Eye (tissue), 1 donor: Measurements from ENCODE around the gene LACTBL1.
"Not testable (repeated sequence)": the region's sequence is repeated elsewhere in the genome, so short reads cannot be mapped to it uniquely, and the experiment has no call there.

Experiments used
- DNase-seq: peaks from one replicate; pipeline ENCODE4 v3.0.0-alpha.2; 2015

LACTBL1 gene

GRCh38 chr1:22976461-22977243 lies 4.0 kb upstream of the LACTBL1 start:
- peak; percentile 88 for DNase-seq

DNA sequence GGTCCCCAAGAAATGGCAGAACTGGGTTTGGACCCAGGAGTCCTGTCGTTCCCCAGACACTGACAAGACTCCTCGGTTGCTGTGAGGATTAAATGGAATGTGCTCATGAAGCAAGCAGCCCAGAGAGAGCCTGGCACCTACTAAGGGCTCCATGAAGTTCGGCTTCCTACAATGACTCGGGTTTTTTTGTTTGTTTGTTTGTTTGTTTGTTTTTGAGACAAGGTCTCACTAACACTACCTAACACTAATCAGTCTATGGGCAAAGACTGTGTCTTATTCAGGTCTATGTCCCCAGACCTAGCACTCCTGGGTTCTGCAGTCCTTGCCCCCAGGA lies 3.4 kb upstream of the LACTBL1 start:
- DNase-seq = no peak

- no peak for DNase-seq
Observed at GRCh38 chr1:22975694-22976093, 3.0 kb upstream of the LACTBL1 start.

GRCh38 chr1:22971611-22972405 lies 858 bp downstream of the LACTBL1 start:
- DNase-seq = no peak

- no peak for DNase-seq
Observed at GRCh38 chr1:22971161-22971560, 1.5 kb downstream of the LACTBL1 start.

GRCh38 chr1:22970096-22970495 lies 2.6 kb downstream of the LACTBL1 start:
- no peak for DNase-seq

- peak; percentile 57 for DNase-seq
Observed at GRCh38 chr1:22969304-22969709, 3.4 kb downstream of the LACTBL1 start.

DNA sequence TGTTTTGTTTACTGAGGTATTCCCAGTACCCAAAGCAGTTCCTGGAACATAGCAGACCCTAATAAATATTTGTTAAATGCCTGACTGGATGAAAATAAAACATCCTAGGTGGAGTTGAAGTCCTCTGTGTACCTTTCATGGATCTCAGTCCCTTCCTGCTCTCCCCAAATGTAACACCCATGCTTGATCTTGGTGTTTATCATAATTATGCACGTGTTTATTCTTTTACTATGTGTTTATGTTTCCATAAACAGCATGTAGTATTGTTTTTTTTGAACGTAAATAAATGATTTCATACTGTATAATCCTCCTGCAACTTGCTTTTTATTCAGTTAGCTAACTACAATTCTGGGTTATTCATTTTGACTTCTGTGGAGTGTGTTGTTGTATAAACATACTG lies 4.8 kb downstream of the LACTBL1 start:
- no peak for DNase-seq

DNA sequence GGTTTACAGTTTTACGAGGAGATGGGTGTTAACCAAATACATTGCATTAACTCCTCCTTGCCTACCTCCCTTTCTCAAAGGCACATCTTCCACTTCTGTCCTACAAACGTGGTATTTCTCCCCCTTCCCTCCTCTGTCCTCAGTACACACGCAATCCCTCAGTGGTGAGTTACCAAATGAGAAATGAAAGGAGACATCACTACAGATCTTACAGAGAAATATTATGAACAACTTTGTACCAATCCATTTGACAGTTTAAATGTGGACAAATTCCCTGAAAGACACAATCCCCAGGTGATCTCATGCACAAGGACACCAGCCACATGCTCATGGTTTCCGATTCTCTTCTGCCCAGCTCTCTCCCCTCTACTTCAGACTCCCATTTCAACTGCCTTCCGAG lies 6.4 kb downstream of the LACTBL1 start:
- DNase-seq = no peak

DNA sequence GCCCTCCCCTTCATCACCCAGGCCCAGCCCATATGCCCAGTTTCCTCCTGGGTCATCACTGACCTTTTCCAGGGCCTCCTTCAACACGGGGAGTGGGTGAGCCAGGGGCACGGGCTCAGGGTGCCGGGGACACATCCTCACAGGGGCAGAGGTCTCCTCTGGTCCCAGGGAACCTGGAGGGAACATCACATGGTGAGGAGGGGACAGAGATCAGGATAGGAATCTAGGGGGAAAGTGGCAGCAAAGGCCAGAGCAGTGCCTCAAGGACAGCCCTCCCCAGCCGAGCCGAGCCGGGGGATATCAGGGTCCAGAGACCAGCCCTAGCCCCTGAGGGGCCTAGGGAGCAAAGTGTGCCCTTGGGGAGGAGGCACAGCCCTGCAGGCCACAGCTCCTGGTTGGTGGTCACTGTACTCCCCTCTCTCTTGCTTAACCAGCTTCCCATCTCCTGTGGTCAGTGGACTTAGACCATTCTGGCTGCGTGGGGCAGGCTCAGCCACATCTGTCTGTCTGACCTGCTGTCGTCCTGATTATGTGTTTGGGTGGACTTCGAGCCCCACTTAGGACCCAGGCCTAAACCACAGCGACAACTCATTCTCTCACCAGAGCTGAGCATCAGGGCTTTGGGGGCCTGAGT lies 9.5 kb downstream of the LACTBL1 start:
- DNase-seq = no peak

DNA sequence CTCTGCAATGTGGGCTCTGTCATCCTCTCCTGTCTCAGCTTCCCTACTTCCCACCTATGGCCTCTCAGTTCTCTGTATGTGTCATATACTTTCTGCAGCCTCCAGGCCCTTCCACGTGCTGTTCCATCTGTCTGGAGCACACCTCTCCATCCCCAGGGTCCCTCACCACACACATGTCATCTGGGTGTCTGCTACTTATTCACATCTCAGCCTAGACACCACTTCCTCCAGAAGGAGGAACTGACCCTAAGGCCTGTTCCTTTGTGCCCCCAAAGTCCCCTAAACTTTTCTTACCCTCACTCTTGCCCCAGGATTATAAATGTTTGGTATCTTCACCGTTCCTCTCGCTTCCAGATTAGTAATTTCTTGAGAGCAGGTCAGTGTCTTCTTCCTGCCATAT lies 10.1 kb downstream of the LACTBL1 start:
- DNase-seq = no peak

GRCh38 chr1:22959545-22960360 lies 12.9 kb downstream of the LACTBL1 start:
- DNase-seq = no peak

DNA sequence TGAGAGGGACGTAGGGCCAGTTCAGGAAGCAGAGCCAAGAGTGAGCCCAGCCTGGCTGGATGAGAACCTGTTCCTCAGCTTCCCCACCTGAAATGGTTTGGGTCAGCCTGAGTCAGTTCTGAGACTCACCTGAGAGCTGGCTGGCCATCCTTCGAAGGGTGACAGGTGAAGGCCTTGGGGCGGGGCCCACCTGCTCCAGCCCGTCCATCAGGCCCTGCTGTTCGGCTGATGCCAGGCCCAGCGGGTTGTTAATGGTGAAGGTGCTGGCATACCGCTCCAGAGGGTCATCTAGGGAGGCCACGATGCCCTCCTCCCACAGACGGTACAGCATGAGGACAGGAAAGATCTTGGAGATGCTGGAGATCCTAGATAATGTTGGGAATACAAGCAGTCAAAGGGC lies 14.1 kb downstream of the LACTBL1 start:
- no peak for DNase-seq

- DNase-seq = no peak
Observed at GRCh38 chr1:22957066-22957465, 15.6 kb downstream of the LACTBL1 start.

DNA sequence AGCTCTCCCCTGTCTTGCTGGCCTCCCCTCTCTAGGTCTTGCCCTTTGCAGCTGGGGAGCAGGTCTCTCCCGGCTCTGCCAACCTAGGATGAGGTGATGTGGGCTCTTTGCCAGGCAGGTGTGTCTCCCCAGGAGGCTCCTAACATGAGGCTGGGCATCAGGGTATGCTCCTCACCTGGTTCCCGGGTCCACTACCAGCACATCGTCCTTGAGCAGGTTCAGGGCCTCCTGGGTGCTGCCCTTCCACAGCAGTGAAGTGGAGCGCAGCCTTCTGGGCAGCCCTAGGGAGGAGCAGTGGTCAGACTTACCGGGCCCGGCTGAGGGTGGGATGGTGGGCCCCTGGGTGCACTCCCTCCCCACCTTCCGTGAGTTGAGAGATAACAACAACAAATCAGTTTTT lies 17.5 kb downstream of the LACTBL1 start:
- DNase-seq = no peak

DNA sequence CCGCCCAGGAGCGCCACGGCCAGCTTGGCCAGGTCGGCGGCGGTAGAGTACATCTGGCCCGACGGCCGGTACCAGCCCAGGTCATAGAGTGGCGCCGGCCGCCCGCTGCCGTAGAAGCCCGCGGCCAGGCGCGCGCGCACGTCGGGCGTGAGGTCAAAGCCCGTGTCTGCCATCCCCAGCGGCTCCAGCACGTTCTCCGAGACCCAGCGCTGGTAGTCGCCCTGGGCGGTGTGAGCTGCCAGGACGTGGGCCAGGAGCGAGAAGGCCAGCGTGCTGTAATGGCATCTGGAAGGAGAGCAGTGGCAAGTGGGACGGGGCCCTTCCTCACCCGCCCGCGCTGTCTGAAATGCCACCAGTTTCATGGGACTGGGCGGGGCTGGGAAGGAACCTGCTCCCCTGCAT lies 18.9 kb downstream of the LACTBL1 start:
- DNase-seq = no peak

DNA sequence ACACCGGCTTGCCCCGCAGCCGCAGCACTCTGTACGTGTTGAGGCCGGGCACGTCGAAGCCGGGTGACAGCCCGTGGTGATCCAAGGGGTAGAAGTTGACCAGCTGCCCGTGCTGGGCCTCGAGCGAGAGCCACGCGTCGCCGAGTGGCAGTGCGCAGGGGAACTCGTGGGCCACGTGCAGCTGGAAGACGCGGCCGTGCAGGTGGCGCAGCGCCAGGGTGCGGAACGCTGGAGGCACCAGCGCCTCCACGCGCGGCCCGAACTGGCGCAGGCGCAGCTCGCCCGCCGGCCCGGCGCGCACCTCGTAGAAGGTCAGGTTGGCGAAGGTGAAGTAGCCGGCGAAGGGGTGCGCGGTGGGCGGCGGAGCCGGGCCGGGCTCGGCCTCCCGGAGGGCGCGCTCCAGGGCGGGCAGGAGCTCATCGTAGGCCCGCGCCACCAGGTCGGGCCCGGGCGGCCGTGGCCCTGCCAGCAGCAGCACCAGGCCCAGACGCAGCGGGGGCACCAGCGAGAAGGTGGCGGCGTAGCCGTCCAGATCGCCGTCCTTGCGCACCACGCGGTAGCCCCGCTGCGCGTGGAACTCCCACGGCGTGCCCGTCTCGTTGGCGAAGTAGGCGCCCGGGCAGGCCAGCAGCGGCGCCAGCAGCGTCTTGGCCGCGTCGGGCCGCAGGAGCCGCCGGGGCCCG lies 19.5 kb downstream of the LACTBL1 start:
- DNase-seq = peak; percentile 44

GRCh38 chr1:22952694-22953056 lies 20.0 kb downstream of the LACTBL1 start:
- DNase-seq = no peak

DNA sequence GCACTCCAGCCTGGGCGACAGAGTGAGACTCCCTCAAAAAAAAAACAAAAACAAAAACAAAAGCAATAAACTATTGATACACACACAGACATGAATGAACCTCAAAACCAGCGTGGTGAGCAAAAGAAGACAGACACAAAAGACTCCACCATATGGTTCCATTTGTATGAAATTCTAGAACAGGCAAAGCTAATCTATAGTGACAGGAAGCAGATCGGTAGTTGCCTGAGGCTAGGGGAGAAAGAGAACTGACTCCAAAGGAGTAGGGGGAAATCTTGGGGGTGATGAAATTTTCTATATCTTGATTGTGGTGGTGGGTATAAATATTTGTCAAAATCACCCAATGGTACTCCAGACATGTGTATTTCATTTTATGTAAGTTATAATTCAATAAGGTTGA lies 20.9 kb downstream of the LACTBL1 start:
- peak; percentile 79 for DNase-seq

GRCh38 chr1:22949822-22950331 lies 22.8 kb downstream of the LACTBL1 start:
- peak; percentile 24 for DNase-seq

DNA sequence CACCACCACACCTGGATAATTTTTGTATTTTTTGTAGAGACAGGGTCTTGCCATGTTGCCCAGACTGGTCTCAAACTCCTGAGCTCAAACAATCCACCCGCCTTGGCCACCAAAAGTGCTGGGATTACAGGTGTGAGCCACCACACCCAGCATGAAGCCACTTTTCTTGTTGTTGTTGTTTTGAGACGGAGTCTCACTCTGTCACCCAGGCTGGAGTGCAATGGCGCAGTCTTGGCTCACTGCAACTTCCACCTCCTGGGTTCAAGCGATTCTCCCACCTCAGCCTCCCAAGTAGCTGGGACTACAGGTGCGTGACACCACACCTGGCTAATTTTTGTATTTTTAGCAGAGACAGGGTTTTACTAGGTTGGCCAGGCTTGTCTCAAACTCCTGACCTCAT lies 27.5 kb downstream of the LACTBL1 start:
- DNase-seq = not testable (repeated sequence)

DNA sequence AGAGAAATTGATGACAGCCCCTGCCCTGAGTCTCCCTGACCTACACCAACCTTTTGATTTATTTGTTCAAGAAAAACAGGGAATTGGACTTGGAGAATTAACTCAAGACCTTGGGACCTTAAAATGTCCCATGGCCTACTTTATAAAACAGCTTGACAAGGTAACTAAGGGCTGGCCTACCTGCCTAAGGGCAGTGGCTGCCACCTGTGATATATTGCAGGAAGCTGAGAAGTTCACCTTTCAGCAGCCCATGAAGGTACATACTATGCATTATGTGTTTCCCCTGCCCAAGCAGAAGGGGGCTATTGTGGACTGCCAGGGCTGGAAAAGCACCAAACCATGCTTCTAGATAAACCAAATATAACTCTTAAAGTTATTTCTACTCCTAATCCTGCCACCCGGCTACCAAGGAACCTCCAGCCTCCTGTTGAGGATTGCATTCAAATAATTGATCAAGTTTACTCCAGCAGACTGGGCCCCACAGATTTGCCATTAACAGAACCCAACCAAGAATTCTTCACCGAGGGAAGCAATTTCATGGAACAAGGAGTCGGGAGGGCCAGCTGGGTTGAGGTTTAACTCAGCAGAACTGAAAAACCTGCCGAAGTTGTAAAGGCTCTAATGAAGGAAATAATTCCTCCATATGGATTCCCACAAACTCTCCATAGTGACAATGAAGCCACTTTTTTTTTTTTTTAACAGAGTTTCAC lies 28.2 kb downstream of the LACTBL1 start:
- DNase-seq = no peak
